Bronchial epithelial cell (primary cell): ENCODE results near the gene ANGEL1. TPM values are rescaled to one million over a fixed set of nuclear protein-coding genes. Genes with fewer than 3 reads are reported as not detected.

Source experiments
- DNase-seq: peaks from one replicate; pipeline ENCODE4 v3.0.0-alpha.2; 2010; ENCODE audit warnings: low read depth
- FAIRE-seq: peaks from 2 replicates; lab custom pipeline; 2011; peaks lifted over from hg19 to GRCh38; lab: Jason Lieb, UNC
- H3K27me3 ChIP-seq: 2 replicates; pipeline ENCODE4 v1.5.1; 2011; ENCODE audit warnings: low read length; ENCODE audit not compliant: control insufficient read depth, insufficient read depth
- H3K36me3 ChIP-seq: 2 replicates; pipeline ENCODE4 v1.5.1; 2011; ENCODE audit warnings: low read length; ENCODE audit not compliant: control insufficient read depth, insufficient read depth
- H3K4me3 ChIP-seq: 2 replicates; pipeline ENCODE4 v1.5.1; 2011; ENCODE audit warnings: mild to moderate bottlenecking, low read depth, low read length, control low read depth
- total RNA-seq: library from RNA; depleted of rRNA; stranded (reverse); fragments of >200 nt; gene quantifications from 2 replicates; pipeline ENCODE4 v1.2.1, GENCODE V29; 2014
- TF ChIP-seq, protein P1 (sequence below): IDR thresholded peaks from 2 replicates; pipeline ENCODE4 v1.5.1; 2011; ENCODE audit warnings: mild to moderate bottlenecking, moderate library complexity, low read length, control low read depth, inconsistent platforms; ENCODE audit not compliant: insufficient read depth, severe bottlenecking

The ANGEL1 gene
- total RNA-seq, 1 donor from 2014 or later: 6.1 TPM

- no peak overlapping the region for H3K4me3 ChIP-seq
- TF ChIP-seq, protein P1, sequence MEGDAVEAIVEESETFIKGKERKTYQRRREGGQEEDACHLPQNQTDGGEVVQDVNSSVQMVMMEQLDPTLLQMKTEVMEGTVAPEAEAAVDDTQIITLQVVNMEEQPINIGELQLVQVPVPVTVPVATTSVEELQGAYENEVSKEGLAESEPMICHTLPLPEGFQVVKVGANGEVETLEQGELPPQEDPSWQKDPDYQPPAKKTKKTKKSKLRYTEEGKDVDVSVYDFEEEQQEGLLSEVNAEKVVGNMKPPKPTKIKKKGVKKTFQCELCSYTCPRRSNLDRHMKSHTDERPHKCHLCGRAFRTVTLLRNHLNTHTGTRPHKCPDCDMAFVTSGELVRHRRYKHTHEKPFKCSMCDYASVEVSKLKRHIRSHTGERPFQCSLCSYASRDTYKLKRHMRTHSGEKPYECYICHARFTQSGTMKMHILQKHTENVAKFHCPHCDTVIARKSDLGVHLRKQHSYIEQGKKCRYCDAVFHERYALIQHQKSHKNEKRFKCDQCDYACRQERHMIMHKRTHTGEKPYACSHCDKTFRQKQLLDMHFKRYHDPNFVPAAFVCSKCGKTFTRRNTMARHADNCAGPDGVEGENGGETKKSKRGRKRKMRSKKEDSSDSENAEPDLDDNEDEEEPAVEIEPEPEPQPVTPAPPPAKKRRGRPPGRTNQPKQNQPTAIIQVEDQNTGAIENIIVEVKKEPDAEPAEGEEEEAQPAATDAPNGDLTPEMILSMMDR: no peak
- no peaks in the 10 kb centered on the region for H3K36me3 ChIP-seq
- FAIRE-seq: no peak
- peaks cover 11% of the 10 kb centered on the region for H3K27me3 ChIP-seq
- DNase-seq: no peak
Observed at GRCh38 chr14:76770521-76771436, 41.9 kb downstream of the ANGEL1 start.

- DNase-seq (no peak), FAIRE-seq (no peak)
- H3K36me3 ChIP-seq: no peaks in the 10 kb centered on the region
- H3K27me3 ChIP-seq: peaks cover 11% of the 10 kb centered on the region
- no peak overlapping the region for H3K4me3 ChIP-seq
- TF ChIP-seq, protein P1: no peak
Observed at GRCh38 chr14:76769636-76770292, 42.9 kb downstream of the ANGEL1 start.

- H3K27me3 ChIP-seq: peaks cover 11% of the 10 kb centered on the region
- no peak for FAIRE-seq
- DNase-seq: no peak
- no peak overlapping the region for H3K4me3 ChIP-seq
- H3K36me3 ChIP-seq: no peaks in the 10 kb centered on the region
- TF ChIP-seq, protein P1: no peak
Observed at GRCh38 chr14:76768671-76769500, 43.8 kb downstream of the ANGEL1 start.

DNA sequence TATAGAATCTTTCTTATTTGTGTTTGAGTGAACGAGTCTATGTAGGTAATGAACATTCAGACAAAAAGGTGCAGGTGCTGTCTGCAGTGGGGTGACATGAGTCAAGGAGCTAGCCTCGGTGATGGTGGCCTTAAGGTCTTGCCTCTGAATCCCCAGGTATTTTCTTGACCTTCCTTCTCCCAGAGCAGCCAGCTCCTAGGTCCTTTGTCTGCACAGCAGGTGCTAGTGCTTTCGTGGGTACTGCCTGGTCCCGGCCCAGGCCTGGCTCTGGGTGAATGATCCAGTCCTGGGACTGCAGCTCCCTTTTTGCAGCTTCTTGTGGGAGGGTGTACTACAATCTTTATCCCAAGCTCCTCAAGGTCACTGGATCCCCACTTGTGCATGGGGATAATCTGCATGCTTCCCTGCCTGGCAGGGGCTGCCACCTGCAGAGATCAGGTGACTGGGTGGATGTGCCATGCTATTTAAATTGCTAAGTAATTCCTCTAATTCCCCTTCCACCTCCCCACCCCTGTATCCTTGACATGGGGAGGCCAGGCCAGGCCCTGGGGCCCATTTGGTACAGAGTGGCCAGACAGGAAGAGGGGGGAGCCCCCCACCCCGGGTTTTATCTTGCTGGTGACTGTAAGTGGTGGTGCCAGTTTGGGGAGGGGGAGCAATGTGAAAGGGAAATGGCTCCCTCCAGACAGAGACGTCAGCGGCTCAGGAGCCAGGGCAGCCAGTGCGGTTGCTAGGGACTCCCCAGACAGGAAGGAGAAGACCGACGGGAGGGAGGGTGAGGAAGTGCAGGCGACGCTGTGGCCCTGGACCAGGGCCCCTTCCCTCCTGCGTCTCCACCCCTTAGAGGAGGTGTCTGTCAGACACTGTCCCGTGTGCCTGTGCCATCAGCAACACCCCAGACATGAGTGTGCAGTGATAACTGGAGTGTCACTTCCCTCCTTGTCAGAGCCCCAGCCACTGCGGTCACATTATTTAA, 44.7 kb downstream of the ANGEL1 start:
- H3K36me3 ChIP-seq: no peaks in the 10 kb centered on the region
- peaks cover 11% of the 10 kb centered on the region for H3K27me3 ChIP-seq
- FAIRE-seq: no peak
- TF ChIP-seq, protein P1: no peak
- no peak for DNase-seq
- H3K4me3 ChIP-seq: no peak overlapping the region

- peaks cover 10% of the 10 kb centered on the region for H3K27me3 ChIP-seq
- TF ChIP-seq, protein P1: no peak
- no peak overlapping the region for H3K4me3 ChIP-seq
- no peak for DNase-seq
- no peak for FAIRE-seq
- H3K36me3 ChIP-seq: no peaks in the 10 kb centered on the region
Observed at GRCh38 chr14:76765461-76765931, 47.2 kb downstream of the ANGEL1 start.
